Epidermal melanocyte (primary cell): Measurements from ENCODE around the gene HS1BP3.
A peak's percentile ranks its signal among the peaks of the same experiment; 100 is the strongest.

Experiments used
- DNase-seq: peaks from one replicate; pipeline ENCODE4 v3.0.0; 2011; ENCODE audit warnings: low spot score; ENCODE audit not compliant: insufficient read length

HS1BP3 gene

GRCh38 chr2:20664071-20664390 is 13.1 kb upstream of the HS1BP3 start:
- no peak for DNase-seq

GRCh38 chr2:20663196-20664070 is 12.5 kb upstream of the HS1BP3 start:
- no peak for DNase-seq

- DNase-seq: no peak
These were observed 11.5 kb upstream of the HS1BP3 start for GRCh38 chr2:20662308-20662937.

GRCh38 chr2:20661421-20662307 is 10.8 kb upstream of the HS1BP3 start:
- DNase-seq: peak; percentile 91

- DNase-seq: no peak
These were observed 9.9 kb upstream of the HS1BP3 start for GRCh38 chr2:20660506-20661420.

GRCh38 chr2:20657522-20658235 is 6.8 kb upstream of the HS1BP3 start:
- no peak for DNase-seq

- no peak for DNase-seq
These were observed 5.7 kb upstream of the HS1BP3 start for GRCh38 chr2:20656561-20656960.

GRCh38 chr2:20654535-20654813 is 3.6 kb upstream of the HS1BP3 start:
- no peak for DNase-seq

GRCh38 chr2:20653695-20654534 is 3.0 kb upstream of the HS1BP3 start:
- DNase-seq: no peak

- DNase-seq: no peak
These were observed 2.0 kb upstream of the HS1BP3 start for GRCh38 chr2:20652673-20653575.

- DNase-seq: no peak
These were observed 1.2 kb upstream of the HS1BP3 start for GRCh38 chr2:20652141-20652540.

- no peak for DNase-seq
These were observed 817 bp upstream of the HS1BP3 start for GRCh38 chr2:20651731-20652099.

GRCh38 chr2:20650393-20650876 is 463 bp downstream of the HS1BP3 start:
- DNase-seq: peak; percentile 65

GRCh38 chr2:20649976-20650375 is 922 bp downstream of the HS1BP3 start:
- no peak for DNase-seq

GRCh38 chr2:20649576-20649975 is 1.3 kb downstream of the HS1BP3 start:
- no peak for DNase-seq

GRCh38 chr2:20648831-20649230 is 2.1 kb downstream of the HS1BP3 start:
- no peak for DNase-seq

- no peak for DNase-seq
These were observed 2.7 kb downstream of the HS1BP3 start for GRCh38 chr2:20648206-20648605.

GRCh38 chr2:20647738-20648137 is 3.2 kb downstream of the HS1BP3 start:
- no peak for DNase-seq
